HCT116 (cell line): ENCODE results near the gene TM4SF20. TPM values are rescaled to one million over a fixed set of nuclear protein-coding genes. Genes with fewer than 3 reads are reported as not detected.

ENCODE experiments used
- ATAC-seq: fragments of 200-7000 bp; cut with Tn5 transposase; 2 replicates; pipeline ENCODE4 v1.9.1; 2020; ENCODE audit warnings: mild to moderate bottlenecking, moderate library complexity
- BruUV-seq: library from RNA; stranded (reverse); fragments of 400-500 nt; replicated peaks from 2 replicates; lab custom pipeline; 2021; lab: Mats Ljungman, UMichigan
- CTCF ChIA-PET: fragments of 300-600 bp; sonication (Branson Sonifier 250); formaldehyde crosslinking; loops from one replicate; lab custom pipeline; 2021; ENCODE audit warnings: antibody characterized with exemption; lab: Charles Lee
- POLR2A ChIA-PET: fragments of 300-600, 350-600 bp; sonication (Branson Sonifier 250); formaldehyde crosslinking; loops from one replicate; lab custom pipeline; 2021; ENCODE audit warnings: antibody characterized with exemption; lab: Charles Lee
- RAD21 ChIA-PET, 2 experiments: fragments of 300-600 bp; sonication (Branson Sonifier 250); formaldehyde crosslinking; loops; one replicate each; lab custom pipeline; 2023; ENCODE audit warnings: low total read pairs in 2 of 2; ENCODE audit not compliant: uncharacterized antibody in 2 of 2, unreplicated experiment in 2 of 2, low non-redundant PET in 1 of 2; lab: Charles Lee
- DNase-seq: peaks from one replicate; pipeline ENCODE4 v3.0.0-alpha.2; 2010; ENCODE audit warnings: low read depth, low spot score
- H2AFZ ChIP-seq: fragments of 200-600 bp; shearing (Covaris generic), sonication (generic); 2 replicates; pipeline ENCODE4 v1.6.1; 2017; ENCODE audit warnings: low read depth, mixed run types, mixed read lengths, antibody characterized with exemption, low read length; ENCODE audit not compliant: poor library complexity, severe bottlenecking
- H3K27ac ChIP-seq: 2 replicates; pipeline ENCODE4 v1.5.1; 2012; ENCODE audit warnings: low read depth, low read length
- H3K27me3 ChIP-seq: fragments of 200-600 bp; sonication (generic); 2 replicates; pipeline ENCODE4 v1.6.1; 2016; ENCODE audit warnings: mixed run types, low read length, mixed read lengths; ENCODE audit not compliant: insufficient read depth
- H3K36me3 ChIP-seq, 2 experiments: fragments of 200-500 bp in 1 of 2; fragments of 200-600 bp in 1 of 2; sonication (Bioruptor generic) in 1 of 2; sonication (generic) in 1 of 2; 2 replicates each; pipeline versions ENCODE4 v1.5.1 to v1.6.1; 2014 to 2016; ENCODE audit warnings: low read length in 2 of 2, inconsistent platforms in 1 of 2, mixed read lengths in 1 of 2, mixed run types in 1 of 2; ENCODE audit not compliant: insufficient read depth in 2 of 2, control insufficient read depth in 1 of 2
- H3K4me1 ChIP-seq, 2 experiments: fragments of 200-600 bp in 1 of 2; sonication (generic) in 1 of 2; 2 replicates each; pipeline versions ENCODE4 v1.5.1 to v1.6.1; 2012 to 2017; ENCODE audit warnings: low read length in 2 of 2, inconsistent platforms in 1 of 2, mild to moderate bottlenecking in 1 of 2, mixed read lengths in 1 of 2, mixed run types in 1 of 2, moderate library complexity in 1 of 2; ENCODE audit not compliant: insufficient read depth in 2 of 2, control insufficient read depth in 1 of 2
- H3K4me2 ChIP-seq: fragments of 200-600 bp; sonication (generic); 2 replicates; pipeline ENCODE4 v1.6.1; 2017; ENCODE audit warnings: mixed run types, low read length, mixed read lengths
- H3K4me3 ChIP-seq, 2 experiments: fragments of 200-600 bp in 1 of 2; sonication (generic) in 1 of 2; replicated peaks in 1 of 2; 2 replicates each; pipeline ENCODE4 v1.5.1; 2011 to 2016; ENCODE audit warnings: low read length in 2 of 2, control low read depth in 1 of 2, low read depth in 1 of 2, mild to moderate bottlenecking in 1 of 2, mixed read lengths in 1 of 2, mixed run types in 1 of 2
- H3K79me2 ChIP-seq: fragments of 200-600 bp; sonication (generic); 2 replicates; pipeline ENCODE4 v1.6.1; 2017; ENCODE audit warnings: mild to moderate bottlenecking, mixed run types, low read length, moderate library complexity, mixed read lengths; ENCODE audit not compliant: insufficient read depth
- H3K9ac ChIP-seq: fragments of 200-600 bp; sonication (generic); 2 replicates; pipeline ENCODE4 v1.6.1; 2016; ENCODE audit warnings: low read length, mixed read lengths
- H3K9me2 ChIP-seq: fragments of 200-600 bp; sonication (generic), shearing (Covaris generic); 2 replicates; pipeline ENCODE4 v1.6.1; 2017; ENCODE audit warnings: mixed run types, mild to moderate bottlenecking, moderate library complexity; ENCODE audit not compliant: insufficient read depth
- H3K9me3 ChIP-seq, 2 experiments: fragments of 200-500 bp in 1 of 2; fragments of 200-600 bp in 1 of 2; sonication (Bioruptor generic) in 1 of 2; sonication (generic) in 1 of 2; 2 replicates each; pipeline ENCODE4 v1.6.1; 2014 to 2017; ENCODE audit warnings: low read length in 2 of 2, mixed read lengths in 2 of 2, inconsistent platforms in 1 of 2, low read depth in 1 of 2, mild to moderate bottlenecking in 1 of 2, mixed run types in 1 of 2, moderate library complexity in 1 of 2; ENCODE audit not compliant: control insufficient read depth in 1 of 2, insufficient read depth in 1 of 2
- H4K20me1 ChIP-seq: fragments of 200-600 bp; sonication (generic), shearing (Covaris generic); 2 replicates; pipeline ENCODE4 v1.6.1; 2017; ENCODE audit warnings: mixed run types, mild to moderate bottlenecking, moderate library complexity; ENCODE audit not compliant: insufficient read depth
- ATF3 ChIP-seq: IDR thresholded peaks from 2 replicates; pipeline ENCODE4 v1.6.1; 2012
- CBX3 ChIP-seq: IDR thresholded peaks from 2 replicates; pipeline ENCODE4 v1.6.1; 2012; ENCODE audit warnings: low read depth
- CEBPB ChIP-seq: IDR thresholded peaks from 2 replicates; pipeline ENCODE4 v1.6.1; 2012; ENCODE audit warnings: low read depth
- JUND ChIP-seq: IDR thresholded peaks from 2 replicates; pipeline ENCODE4 v1.6.1; 2012
- POLR2A ChIP-seq: IDR thresholded peaks from 2 replicates; pipeline ENCODE4 v1.7.0; 2011; ENCODE audit warnings: borderline replicate concordance; ENCODE audit not compliant: insufficient read depth, insufficient read length; ENCODE audit errors: extremely low read depth
- RAD21 ChIP-seq: IDR thresholded peaks from 2 replicates; pipeline ENCODE4 v1.6.1; 2012; ENCODE audit warnings: low read depth, mild to moderate bottlenecking
- REST ChIP-seq: IDR thresholded peaks from 2 replicates; pipeline ENCODE4 v1.6.1; 2012; ENCODE audit warnings: low read depth
- SP1 ChIP-seq: IDR thresholded peaks from 2 replicates; pipeline ENCODE4 v1.6.1; 2012; ENCODE audit warnings: low read depth
- SRF ChIP-seq: IDR thresholded peaks from 2 replicates; pipeline ENCODE4 v1.6.1; 2012; ENCODE audit warnings: low read depth
- ZFX ChIP-seq: fragments of 450-650 bp; IDR thresholded peaks from 2 replicates; pipeline ENCODE4 v1.6.1; 2017
- intact Hi-C: fragments of 100-400 bp; cut with micrococcal nuclease; formaldehyde crosslinking; loops from 2 replicates; pipeline ENCODE4 v1.10.0; 2022
- total RNA-seq: library from RNA; stranded (reverse); gene quantifications from one replicate; pipeline ENCODE4 v1.2.1, GENCODE V29; 2021; ENCODE audit not compliant: unreplicated experiment

Gene TM4SF20
- total RNA-seq, 1 experiment from 2014 or later = not detected

GRCh38 chr2:227390468-227391256, 11.6 kb upstream of the TM4SF20 start:
- H3K9me3 ChIP-seq = no peaks in the 10 kb centered on the region
- RAD21 ChIA-PET = no interaction called here
- H3K4me3 ChIP-seq = no peak overlapping the region
- no peaks in the 10 kb centered on the region for H3K36me3 ChIP-seq
- no peak overlapping the region for H3K9ac ChIP-seq
- intact Hi-C loops = no loop called here
- H3K79me2 ChIP-seq = no peaks in the 10 kb centered on the region
- no TSS peak for BruUV-seq
- no peaks in the 10 kb centered on the region for H3K4me1 ChIP-seq
- CTCF ChIA-PET = no interaction called here
- H2AFZ ChIP-seq = no peak overlapping the region
- no peak for DNase-seq
- H3K27me3 ChIP-seq = no peaks in the 10 kb centered on the region
- TF ChIP-seq ATF3 (no peak), CEBPB (no peak), POLR2A (no peak), SRF (no peak), REST (no peak), CBX3 (no peak), JUND (no peak), ZFX (no peak), RAD21 (no peak), SP1 (no peak)
- H3K9me2 ChIP-seq = no peaks in the 10 kb centered on the region
- H3K4me2 ChIP-seq = no peak overlapping the region
- ATAC-seq = no peak
- POLR2A ChIA-PET = no interaction called here
- H4K20me1 ChIP-seq = no peaks in the 10 kb centered on the region
- H3K27ac ChIP-seq = no peak overlapping the region
